ENCODE data around the gene PPIL3.

DNA sequence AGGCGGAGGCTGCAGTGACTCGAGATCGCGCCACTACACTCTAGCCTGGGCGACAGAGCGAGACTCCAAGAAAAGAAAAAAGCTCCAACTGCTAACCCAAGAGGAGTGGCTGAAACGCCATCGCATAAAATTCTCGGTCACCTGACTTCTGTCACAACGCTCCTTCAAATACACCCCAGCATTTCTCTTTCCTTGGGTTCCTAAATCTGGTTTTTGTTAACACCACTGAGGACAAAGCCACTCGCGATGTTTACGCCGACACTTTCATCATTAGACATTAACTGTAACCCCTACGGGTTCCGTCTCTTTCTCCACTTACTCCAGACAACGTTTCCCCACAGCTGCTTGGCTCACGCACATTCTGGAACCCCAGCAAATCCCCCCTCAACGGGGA is 25.1 kb downstream of the PPIL3 start:
- TF ChIP-seq, protein P1, sequence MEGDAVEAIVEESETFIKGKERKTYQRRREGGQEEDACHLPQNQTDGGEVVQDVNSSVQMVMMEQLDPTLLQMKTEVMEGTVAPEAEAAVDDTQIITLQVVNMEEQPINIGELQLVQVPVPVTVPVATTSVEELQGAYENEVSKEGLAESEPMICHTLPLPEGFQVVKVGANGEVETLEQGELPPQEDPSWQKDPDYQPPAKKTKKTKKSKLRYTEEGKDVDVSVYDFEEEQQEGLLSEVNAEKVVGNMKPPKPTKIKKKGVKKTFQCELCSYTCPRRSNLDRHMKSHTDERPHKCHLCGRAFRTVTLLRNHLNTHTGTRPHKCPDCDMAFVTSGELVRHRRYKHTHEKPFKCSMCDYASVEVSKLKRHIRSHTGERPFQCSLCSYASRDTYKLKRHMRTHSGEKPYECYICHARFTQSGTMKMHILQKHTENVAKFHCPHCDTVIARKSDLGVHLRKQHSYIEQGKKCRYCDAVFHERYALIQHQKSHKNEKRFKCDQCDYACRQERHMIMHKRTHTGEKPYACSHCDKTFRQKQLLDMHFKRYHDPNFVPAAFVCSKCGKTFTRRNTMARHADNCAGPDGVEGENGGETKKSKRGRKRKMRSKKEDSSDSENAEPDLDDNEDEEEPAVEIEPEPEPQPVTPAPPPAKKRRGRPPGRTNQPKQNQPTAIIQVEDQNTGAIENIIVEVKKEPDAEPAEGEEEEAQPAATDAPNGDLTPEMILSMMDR (IDR thresholded peaks at IDR 0.05): no peak
- TF ChIP-seq POLR2A (IDR thresholded peaks at IDR 0.05): no peak
